Muscle layer of colon (tissue), 2 donors: ENCODE data around the gene REEP1.
"Not testable (repeated sequence)": the region's sequence is repeated elsewhere in the genome, so short reads cannot be mapped to it uniquely, and the experiment has no call there.

Source experiments
- H3K27ac ChIP-seq: one replicate; pipeline ENCODE4 v1.7.0; 2013; ENCODE audit warnings: low read depth, mild to moderate bottlenecking, low read length, moderate library complexity
- H3K27me3 ChIP-seq, 2 donors: one replicate each; pipeline ENCODE4 v1.7.0; 2013; ENCODE audit warnings: low read length in 2 of 2, mild to moderate bottlenecking in 2 of 2; ENCODE audit not compliant: insufficient read depth in 2 of 2, control insufficient read depth in 1 of 2
- H3K36me3 ChIP-seq: one replicate; pipeline ENCODE4 v1.7.0; 2013; ENCODE audit warnings: mild to moderate bottlenecking, low read length; ENCODE audit not compliant: insufficient read depth
- H3K4me1 ChIP-seq: one replicate; pipeline ENCODE4 v1.7.0; 2013; ENCODE audit warnings: mild to moderate bottlenecking, low read length; ENCODE audit not compliant: insufficient read depth
- H3K4me3 ChIP-seq, 2 donors: one replicate each; pipeline ENCODE4 v1.7.0; 2013; ENCODE audit warnings: low read length in 2 of 2, low read depth in 1 of 2, mild to moderate bottlenecking in 1 of 2, moderate library complexity in 1 of 2
- H3K9ac ChIP-seq: one replicate; pipeline ENCODE4 v1.7.0; 2013; ENCODE audit warnings: low read length
- H3K9me3 ChIP-seq: one replicate; pipeline ENCODE4 v1.7.0; 2013; ENCODE audit warnings: mild to moderate bottlenecking, low read length
- donor health status: abdominal sarcoma.
- donor health status: Adenocarcinoma of cecum.

Gene REEP1

GRCh38 chr2:86229221-86229620 lies 108.2 kb downstream of the REEP1 start:
- H3K4me3 ChIP-seq = no peak overlapping the region
- no peaks in the 10 kb centered on the region for H3K27me3 ChIP-seq
- no peak overlapping the region for H3K9ac ChIP-seq
- H3K36me3 ChIP-seq = peaks cover 3% of the 10 kb centered on the region
- H3K9me3 ChIP-seq = no peaks in the 10 kb centered on the region
- peaks cover 18% of the 10 kb centered on the region for H3K4me1 ChIP-seq
- H3K27ac ChIP-seq = no peak overlapping the region

- not testable (repeated sequence) for H3K27me3 ChIP-seq
Observed at GRCh38 chr2:86228574-86228973, 108.9 kb downstream of the REEP1 start.

GRCh38 chr2:86227685-86228084 lies 109.7 kb downstream of the REEP1 start:
- Histone ChIP-seq H3K4me3 (no peak overlapping the region), H3K9me3 (no peaks in the 10 kb centered on the region), H3K9ac (no peak overlapping the region), H3K27ac (no peak overlapping the region), H3K27me3 (no peaks in the 10 kb centered on the region), H3K36me3 (peaks cover 3% of the 10 kb centered on the region), H3K4me1 (peaks cover 32% of the 10 kb centered on the region)

More at GRCh38 chr2:86228574-86228973, 108.9 kb downstream of the REEP1 start:
- H3K9me3 ChIP-seq, H3K9ac ChIP-seq, H3K27ac ChIP-seq, H3K4me3 ChIP-seq, H3K36me3 ChIP-seq: not testable (repeated sequence)
- peaks cover 23% of the 10 kb centered on the region for H3K4me1 ChIP-seq

- Histone ChIP-seq H3K4me3 (no peak overlapping the region), H3K27ac (no peak overlapping the region), H3K9ac (no peak overlapping the region), H3K4me1 (peaks cover 40% of the 10 kb centered on the region), H3K36me3 (peaks cover 3% of the 10 kb centered on the region), H3K9me3 (no peaks in the 10 kb centered on the region), H3K27me3 (no peaks in the 10 kb centered on the region)
Observed at GRCh38 chr2:86226636-86227520, 110.5 kb downstream of the REEP1 start.

- H3K27ac ChIP-seq = no peak overlapping the region
- H3K9me3 ChIP-seq = no peaks in the 10 kb centered on the region
- H3K9ac ChIP-seq = no peak overlapping the region
- H3K36me3 ChIP-seq = no peaks in the 10 kb centered on the region
- H3K4me1 ChIP-seq = peaks cover 46% of the 10 kb centered on the region
- no peaks in the 10 kb centered on the region for H3K27me3 ChIP-seq
- no peak overlapping the region for H3K4me3 ChIP-seq
Observed at GRCh38 chr2:86226070-86226469, 111.4 kb downstream of the REEP1 start.

GRCh38 chr2:86225581-86225980 lies 111.8 kb downstream of the REEP1 start:
- H3K4me1 ChIP-seq = peaks cover 46% of the 10 kb centered on the region
- H3K27ac ChIP-seq = peak overlapping the region; percentile 91
- H3K36me3 ChIP-seq = no peaks in the 10 kb centered on the region
- H3K4me3 ChIP-seq = no peak overlapping the region
- H3K9me3 ChIP-seq = no peaks in the 10 kb centered on the region
- no peak overlapping the region for H3K9ac ChIP-seq
- no peaks in the 10 kb centered on the region for H3K27me3 ChIP-seq

- Histone ChIP-seq H3K9me3 (no peaks in the 10 kb centered on the region), H3K27me3 (no peaks in the 10 kb centered on the region), H3K36me3 (peaks cover 3% of the 10 kb centered on the region), H3K9ac (peak overlapping the region; percentile 30), H3K4me3 (peak overlapping the region in 1 of 2 donors; percentile 15), H3K4me1 (peaks cover 46% of the 10 kb centered on the region), H3K27ac (peak overlapping the region; percentile 91)
Observed at GRCh38 chr2:86224645-86225355, 112.6 kb downstream of the REEP1 start.

GRCh38 chr2:86223927-86224560 lies 113.4 kb downstream of the REEP1 start:
- peak overlapping the region; percentile 51 for H3K9ac ChIP-seq
- H3K4me3 ChIP-seq = peak overlapping the region in 1 of 2 donors; percentile 15
- peaks cover 46% of the 10 kb centered on the region for H3K4me1 ChIP-seq
- H3K36me3 ChIP-seq = peaks cover 5% of the 10 kb centered on the region
- H3K27me3 ChIP-seq = no peaks in the 10 kb centered on the region
- peak overlapping the region; percentile 91 for H3K27ac ChIP-seq
- H3K9me3 ChIP-seq = no peaks in the 10 kb centered on the region

GRCh38 chr2:86223140-86223926 lies 114.1 kb downstream of the REEP1 start:
- Histone ChIP-seq H3K4me3 (peak overlapping the region in 1 of 2 donors; percentile 36), H3K27ac (peak overlapping the region; percentile 91), H3K27me3 (no peaks in the 10 kb centered on the region), H3K9ac (peak overlapping the region; percentile 51), H3K9me3 (no peaks in the 10 kb centered on the region), H3K36me3 (peaks cover 5% of the 10 kb centered on the region), H3K4me1 (peaks cover 46% of the 10 kb centered on the region)

- no peaks in the 10 kb centered on the region for H3K9me3 ChIP-seq
- peak overlapping the region; percentile 46 for H3K27ac ChIP-seq
- peaks cover 46% of the 10 kb centered on the region for H3K4me1 ChIP-seq
- H3K4me3 ChIP-seq = no peak overlapping the region
- peaks cover 5% of the 10 kb centered on the region for H3K36me3 ChIP-seq
- H3K27me3 ChIP-seq = no peaks in the 10 kb centered on the region
- no peak overlapping the region for H3K9ac ChIP-seq
Observed at GRCh38 chr2:86221066-86221684, 116.3 kb downstream of the REEP1 start.
